Sigmoid colon (tissue), 7 donors: ENCODE results near the gene PIRT. TPM values are rescaled to one million over a fixed set of nuclear protein-coding genes. Genes with fewer than 3 reads are reported as not detected.
"Not testable (repeated sequence)": the region's sequence is repeated elsewhere in the genome, so short reads cannot be mapped to it uniquely, and the experiment has no call there.

Experiments
- DNase-seq: peaks from one replicate; pipeline ENCODE4 v3.0.0-alpha.2; 2019
- H3K27ac ChIP-seq, 4 donors: fragments of 200-600 bp; sonication (generic); one replicate each; pipeline ENCODE4 v1.5.1; 2016 to 2019; ENCODE audit warnings: mild to moderate bottlenecking in 1 of 4
- H3K27me3 ChIP-seq, 3 donors: fragments of 200-600 bp; sonication (generic); one replicate each; pipeline ENCODE4 v1.5.1; 2019; ENCODE audit warnings: mild to moderate bottlenecking in 1 of 3
- H3K36me3 ChIP-seq, 4 donors: fragments of 200-600 bp; sonication (generic); one replicate each; pipeline ENCODE4 v1.5.1; 2016 to 2019
- H3K4me1 ChIP-seq, 4 donors: fragments of 200-600 bp; sonication (generic); one replicate each; pipeline ENCODE4 v1.5.1; 2017 to 2019
- H3K4me3 ChIP-seq, 4 donors: fragments of 200-600 bp; sonication (generic); one replicate each; pipeline ENCODE4 v1.5.1; 2017 to 2019; ENCODE audit warnings: mild to moderate bottlenecking in 2 of 4, moderate library complexity in 1 of 4
- H3K9me3 ChIP-seq, 4 donors: fragments of 200-600 bp in 3 of 4; sonication (generic) in 3 of 4; one replicate each; pipeline versions ENCODE4 v1.5.1 to v1.6.1; 2013 to 2019
- CTCF ChIP-seq, 4 experiments: fragments of 450-650 bp in 3 of 4; fragments of 200-600 bp in 1 of 4; IDR thresholded peaks; one replicate each; pipeline ENCODE4 v1.5.1; 2016 to 2019; ENCODE audit warnings: antibody characterized with exemption in 4 of 4, mild to moderate bottlenecking in 3 of 4, moderate library complexity in 2 of 4
- EP300 ChIP-seq, 4 donors: sonication (generic); formaldehyde crosslinking; IDR thresholded peaks; one replicate each; pipeline ENCODE4 v1.6.1; 2017; ENCODE audit warnings: antibody characterized with exemption in 4 of 4
- POLR2A ChIP-seq, 2 donors: fragments of 450-650 bp; IDR thresholded peaks; one replicate each; pipeline ENCODE4 v1.6.1; 2016; ENCODE audit warnings: antibody characterized with exemption in 2 of 2, mild to moderate bottlenecking in 2 of 2, moderate library complexity in 2 of 2
- POLR2AphosphoS5 ChIP-seq, 4 donors: sonication (generic); formaldehyde crosslinking; IDR thresholded peaks; one replicate each; pipeline ENCODE4 v1.6.1; 2017; ENCODE audit warnings: antibody characterized with exemption in 4 of 4
- WGBS, 2 donors: extraction: QIAGEN DNeasy Blood & Tissue Kit; methylation state at CpG; one replicate each; pipeline ENCODE4 v1.1.7; 2013; 5-methylcytosine and 5-hydroxymethylcytosine counted together
- intact Hi-C: fragments of 100-400 bp; cut with DNase I; formaldehyde crosslinking; loops from one replicate; pipeline ENCODE4 v1.15.1; 2023
- polyA plus RNA-seq, 3 donors: library from polyadenylated mRNA; stranded (reverse); fragments of 200-250 nt; gene quantifications; one replicate each; pipeline ENCODE4 v1.2.3, GENCODE V29; 2013
- total RNA-seq, 4 donors: library from RNA; depleted of rRNA; stranded (reverse); fragments of >200 nt; gene quantifications; one replicate each; pipeline ENCODE4 v1.1.0, GENCODE V29; 2016
- donor health status: healthy with polysubstance abuse.
- donor health status: Bipolar disorder and iron deficiency.
- donor health status: healthy.

Gene PIRT
- total and polyA plus RNA-seq, 7 donors, result 0.46 to 10.3 (median 3.6) TPM

GRCh38 chr17:10871914-10872313 is 34.0 kb upstream of the PIRT start:
- Histone ChIP-seq H3K36me3 (no peaks in the 10 kb centered on the region), H3K27ac (no peak overlapping the region), H3K4me3 (no peak overlapping the region), H3K27me3 (no peaks in the 10 kb centered on the region), H3K9me3 (peaks cover 0 to 3% (median 0%) of the 10 kb centered on the region in 4 donors), H3K4me1 (no peaks in the 10 kb centered on the region)
- no peak for DNase-seq
- no peak for TF ChIP-seq POLR2A (IDR thresholded peaks at IDR 0.05)
- TF ChIP-seq EP300 (IDR thresholded peaks at IDR 0.05), result no peak
- no peak for TF ChIP-seq POLR2AphosphoS5 (IDR thresholded peaks at IDR 0.05)
- no peak for TF ChIP-seq CTCF (IDR thresholded peaks at IDR 0.05)
- 28 to 48% methylated on average over 5 of the region's 5 CpGs for WGBS, 2 donors
- intact Hi-C loops, result loop anchor here (10.0 kb wide), 1 partner anchor 1113 kb away; no protein-coding TSS in a partner anchor

- Histone ChIP-seq H3K27me3 (no peaks in the 10 kb centered on the region), H3K4me3 (no peak overlapping the region), H3K36me3 (no peaks in the 10 kb centered on the region), H3K9me3 (peaks cover 0 to 3% (median 0%) of the 10 kb centered on the region in 4 donors), H3K27ac (no peak overlapping the region), H3K4me1 (no peaks in the 10 kb centered on the region)
- WGBS, 2 donors, result 92 to 94% methylated on average over 8 of the region's 8 CpGs
- no peak for DNase-seq
- TF ChIP-seq EP300 (IDR thresholded peaks at IDR 0.05), result no peak
- TF ChIP-seq POLR2AphosphoS5 (IDR thresholded peaks at IDR 0.05), result no peak
- TF ChIP-seq CTCF (IDR thresholded peaks at IDR 0.05), result no peak
- TF ChIP-seq POLR2A (IDR thresholded peaks at IDR 0.05), result no peak
- intact Hi-C loops, result loop anchor here (10.0 kb wide), 1 partner anchor 1114 kb away; no protein-coding TSS in a partner anchor
Observed at GRCh38 chr17:10870336-10871050, 32.6 kb upstream of the PIRT start.

GRCh38 chr17:10868744-10869143 is 30.9 kb upstream of the PIRT start:
- H3K27ac ChIP-seq, DNase-seq, H3K4me1 ChIP-seq, H3K9me3 ChIP-seq, H3K4me3 ChIP-seq, H3K27me3 ChIP-seq, H3K36me3 ChIP-seq, intact Hi-C loops: not testable (repeated sequence)
- 89 to 92% methylated on average over 2 of the region's 2 CpGs for WGBS, 2 donors

- Histone ChIP-seq H3K4me1 (no peaks in the 10 kb centered on the region), H3K9me3 (no peaks in the 10 kb centered on the region), H3K27ac (no peak overlapping the region), H3K27me3 (no peaks in the 10 kb centered on the region), H3K36me3 (no peaks in the 10 kb centered on the region), H3K4me3 (no peak overlapping the region)
- intact Hi-C loops, result no loop called here
- DNase-seq, result no peak
- no peak for TF ChIP-seq CTCF (IDR thresholded peaks at IDR 0.05)
- TF ChIP-seq POLR2AphosphoS5 (IDR thresholded peaks at IDR 0.05), result no peak
- TF ChIP-seq EP300 (IDR thresholded peaks at IDR 0.05), result no peak
- no peak for TF ChIP-seq POLR2A (IDR thresholded peaks at IDR 0.05)
- WGBS, 2 donors, result 88 to 93% methylated on average over 3 of the region's 3 CpGs
Observed at GRCh38 chr17:10859051-10859450, 21.2 kb upstream of the PIRT start.

GRCh38 chr17:10857976-10858375 is 20.1 kb upstream of the PIRT start:
- H3K9me3 ChIP-seq, result no peaks in the 10 kb centered on the region
- no peak overlapping the region for H3K4me3 ChIP-seq
- H3K27me3 ChIP-seq, result no peaks in the 10 kb centered on the region
- no peak for TF ChIP-seq POLR2A (IDR thresholded peaks at IDR 0.05)
- TF ChIP-seq EP300 (IDR thresholded peaks at IDR 0.05), result no peak
- TF ChIP-seq CTCF (IDR thresholded peaks at IDR 0.05), result no peak
- TF ChIP-seq POLR2AphosphoS5 (IDR thresholded peaks at IDR 0.05), result no peak
- H3K36me3 ChIP-seq, result no peaks in the 10 kb centered on the region
- no peak for DNase-seq
- intact Hi-C loops, result no loop called here
- no peaks in the 10 kb centered on the region for H3K4me1 ChIP-seq
- WGBS, 2 donors, result 43 to 66% methylated on average over 4 of the region's 4 CpGs
- H3K27ac ChIP-seq, result no peak overlapping the region

GRCh38 chr17:10846636-10847035 is 8.7 kb upstream of the PIRT start:
- WGBS, 2 donors, result 95 to 97% methylated on average over 6 of the region's 6 CpGs
- H3K4me1 ChIP-seq, intact Hi-C loops, H3K27ac ChIP-seq, H3K27me3 ChIP-seq, H3K4me3 ChIP-seq, H3K9me3 ChIP-seq, H3K36me3 ChIP-seq: not testable (repeated sequence)
- peak; percentile 80 for DNase-seq
